Measurements from ENCODE around the gene NACC1.

DNA sequence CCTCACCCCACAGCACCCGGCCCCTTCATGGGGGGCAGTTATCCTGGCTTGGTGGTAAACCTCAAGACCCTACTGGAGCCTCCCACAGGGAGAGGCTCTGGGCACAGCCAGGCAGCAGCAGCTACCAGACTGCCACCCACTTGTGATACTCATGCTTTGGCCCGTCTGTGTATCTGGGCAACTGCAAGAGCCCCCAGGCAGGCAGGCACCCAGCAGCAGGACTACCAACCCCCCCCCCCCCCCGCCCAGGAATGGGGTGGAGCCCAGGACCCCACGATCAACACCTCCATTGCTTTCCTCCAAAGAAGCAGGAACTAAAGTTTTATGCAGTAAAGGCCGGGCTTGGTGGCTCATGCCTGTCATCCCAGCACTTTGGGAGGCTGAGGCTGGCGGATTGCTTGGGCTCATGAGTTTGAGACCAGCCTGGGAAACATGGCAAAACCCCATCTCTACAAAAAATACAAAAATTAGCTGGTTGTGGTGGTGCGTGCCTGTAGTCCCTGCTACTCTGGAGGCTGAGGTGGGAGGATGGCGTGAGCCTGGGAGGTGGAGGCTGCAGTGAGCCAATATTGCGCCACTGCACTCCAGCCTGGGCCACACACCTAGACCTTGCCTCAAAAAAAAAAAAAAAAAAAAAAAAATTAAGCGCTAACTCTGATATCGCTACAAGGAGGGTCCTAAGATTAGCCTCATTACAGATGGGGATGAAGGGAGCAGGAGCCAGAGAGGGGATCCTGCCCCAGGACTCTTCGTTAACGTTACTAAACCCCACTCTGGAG, 14.3 kb upstream of the NACC1 start:
- TF ChIP-seq EP300 (IDR thresholded peaks at IDR 0.05) = no peak
- TF ChIP-seq, protein P1, sequence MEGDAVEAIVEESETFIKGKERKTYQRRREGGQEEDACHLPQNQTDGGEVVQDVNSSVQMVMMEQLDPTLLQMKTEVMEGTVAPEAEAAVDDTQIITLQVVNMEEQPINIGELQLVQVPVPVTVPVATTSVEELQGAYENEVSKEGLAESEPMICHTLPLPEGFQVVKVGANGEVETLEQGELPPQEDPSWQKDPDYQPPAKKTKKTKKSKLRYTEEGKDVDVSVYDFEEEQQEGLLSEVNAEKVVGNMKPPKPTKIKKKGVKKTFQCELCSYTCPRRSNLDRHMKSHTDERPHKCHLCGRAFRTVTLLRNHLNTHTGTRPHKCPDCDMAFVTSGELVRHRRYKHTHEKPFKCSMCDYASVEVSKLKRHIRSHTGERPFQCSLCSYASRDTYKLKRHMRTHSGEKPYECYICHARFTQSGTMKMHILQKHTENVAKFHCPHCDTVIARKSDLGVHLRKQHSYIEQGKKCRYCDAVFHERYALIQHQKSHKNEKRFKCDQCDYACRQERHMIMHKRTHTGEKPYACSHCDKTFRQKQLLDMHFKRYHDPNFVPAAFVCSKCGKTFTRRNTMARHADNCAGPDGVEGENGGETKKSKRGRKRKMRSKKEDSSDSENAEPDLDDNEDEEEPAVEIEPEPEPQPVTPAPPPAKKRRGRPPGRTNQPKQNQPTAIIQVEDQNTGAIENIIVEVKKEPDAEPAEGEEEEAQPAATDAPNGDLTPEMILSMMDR (IDR thresholded peaks at IDR 0.05) = no peak
